ENCODE measurements around the gene TUBD1. TPM values are rescaled to one million over a fixed set of nuclear protein-coding genes. Genes with fewer than 3 reads are reported as not detected.
A peak's percentile ranks its signal among the peaks of the same experiment; 100 is the strongest.
"Not testable (repeated sequence)": the region's sequence is repeated elsewhere in the genome, so short reads cannot be mapped to it uniquely, and the experiment has no call there.

The TUBD1 gene
- total RNA-seq, 1 donor from 2014 or later: 12.5 TPM

GRCh38 chr17:59832883-59833379, 59.8 kb downstream of the TUBD1 start:
- Mint-ChIP-seq H3K9me3 (ENCODE audit: unreplicated experiment) (no peaks in the 10 kb centered on the region), H3K36me3 (ENCODE audit: low read depth, unreplicated experiment) (no peaks in the 10 kb centered on the region), H3K4me3 (ENCODE audit: unreplicated experiment) (no peak overlapping the region), H3K4me1 (ENCODE audit: unreplicated experiment) (peaks cover 10% of the 10 kb centered on the region), H3K27me3 (ENCODE audit: unreplicated experiment) (peaks cover 4% of the 10 kb centered on the region), H3K27ac (ENCODE audit: unreplicated experiment) (no peak overlapping the region)
- DNase-seq (ENCODE audit: low spot score): no peak
- TF ChIP-seq CTCF (IDR thresholded peaks at IDR 0.05; ENCODE audit: unreplicated experiment): no peak

GRCh38 chr17:59830846-59831486, 61.8 kb downstream of the TUBD1 start:
- peaks cover 2% of the 10 kb centered on the region for H3K27me3 Mint-ChIP-seq (ENCODE audit: unreplicated experiment)
- H3K27ac Mint-ChIP-seq (ENCODE audit: unreplicated experiment): no peak overlapping the region
- no peak for DNase-seq (ENCODE audit: low spot score)
- H3K36me3 Mint-ChIP-seq (ENCODE audit: low read depth, unreplicated experiment): no peaks in the 10 kb centered on the region
- H3K4me1 Mint-ChIP-seq (ENCODE audit: unreplicated experiment): peaks cover 10% of the 10 kb centered on the region
- H3K4me3 Mint-ChIP-seq (ENCODE audit: unreplicated experiment): no peak overlapping the region
- TF ChIP-seq CTCF (IDR thresholded peaks at IDR 0.05; ENCODE audit: unreplicated experiment): no peak
- no peaks in the 10 kb centered on the region for H3K9me3 Mint-ChIP-seq (ENCODE audit: unreplicated experiment)

- no peak overlapping the region for H3K27ac Mint-ChIP-seq (ENCODE audit: unreplicated experiment)
- DNase-seq (ENCODE audit: low spot score): no peak
- H3K36me3 Mint-ChIP-seq (ENCODE audit: low read depth, unreplicated experiment): no peaks in the 10 kb centered on the region
- no peak for TF ChIP-seq CTCF (IDR thresholded peaks at IDR 0.05; ENCODE audit: unreplicated experiment)
- H3K9me3 Mint-ChIP-seq (ENCODE audit: unreplicated experiment): no peaks in the 10 kb centered on the region
- H3K4me3 Mint-ChIP-seq (ENCODE audit: unreplicated experiment): no peak overlapping the region
- peaks cover 2% of the 10 kb centered on the region for H3K27me3 Mint-ChIP-seq (ENCODE audit: unreplicated experiment)
- H3K4me1 Mint-ChIP-seq (ENCODE audit: unreplicated experiment): peaks cover 10% of the 10 kb centered on the region
Observed at GRCh38 chr17:59830007-59830630, 62.6 kb downstream of the TUBD1 start.

GRCh38 chr17:59829217-59830006, 63.3 kb downstream of the TUBD1 start:
- Mint-ChIP-seq H3K27me3 (ENCODE audit: unreplicated experiment) (peaks cover 2% of the 10 kb centered on the region), H3K36me3 (ENCODE audit: low read depth, unreplicated experiment) (no peaks in the 10 kb centered on the region), H3K4me3 (ENCODE audit: unreplicated experiment) (no peak overlapping the region), H3K4me1 (ENCODE audit: unreplicated experiment) (peaks cover 10% of the 10 kb centered on the region), H3K27ac (ENCODE audit: unreplicated experiment) (peak overlapping the region; percentile 13), H3K9me3 (ENCODE audit: unreplicated experiment) (no peaks in the 10 kb centered on the region)
- TF ChIP-seq CTCF (IDR thresholded peaks at IDR 0.05; ENCODE audit: unreplicated experiment): no peak
- no peak for DNase-seq (ENCODE audit: low spot score)

GRCh38 chr17:59828819-59829216, 63.9 kb downstream of the TUBD1 start:
- H3K27ac Mint-ChIP-seq (ENCODE audit: unreplicated experiment); H3K4me3 Mint-ChIP-seq (ENCODE audit: unreplicated experiment); H3K4me1 Mint-ChIP-seq (ENCODE audit: unreplicated experiment); H3K9me3 Mint-ChIP-seq (ENCODE audit: unreplicated experiment); H3K36me3 Mint-ChIP-seq (ENCODE audit: low read depth, unreplicated experiment); H3K27me3 Mint-ChIP-seq (ENCODE audit: unreplicated experiment); DNase-seq (ENCODE audit: low spot score): not testable (repeated sequence)

Data from endothelial cell (in vitro differentiated cells).